HG02884 (cell line): ENCODE results near the gene POU6F1.

Experiments used
- ATAC-seq: cut with Tn5 transposase; IDR thresholded peaks from one replicate; pipeline ENCODE4 v1.9.1; 2021; ENCODE audit warnings: mild to moderate bottlenecking, moderate library complexity; ENCODE audit not compliant: unreplicated experiment

Gene POU6F1

GRCh38 chr12:51171884-51172514 lies 45.9 kb downstream of the POU6F1 start:
- peak; percentile 4 for ATAC-seq

DNA sequence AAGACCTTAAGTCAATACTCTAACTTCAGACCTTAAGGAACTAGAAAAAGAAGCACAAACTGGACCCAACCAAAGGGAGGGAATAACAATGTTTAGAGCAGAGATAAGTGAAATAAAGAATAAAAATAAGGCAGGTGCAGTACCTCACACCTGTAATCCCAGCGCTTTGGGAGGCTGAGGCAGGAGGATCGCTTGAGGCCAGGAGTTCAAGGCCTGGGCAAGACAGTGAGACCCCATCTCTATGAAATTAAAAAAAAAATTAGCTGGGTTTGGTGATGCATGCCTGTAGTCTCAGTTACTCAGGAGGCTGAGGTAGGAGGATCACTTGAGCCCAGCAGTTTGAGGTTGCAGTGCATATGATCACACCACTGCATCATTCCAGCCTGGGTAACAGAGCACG lies 54.1 kb downstream of the POU6F1 start:
- no peak for ATAC-seq

- no peak for ATAC-seq
These were observed 55.6 kb downstream of the POU6F1 start for GRCh38 chr12:51162217-51162616.

DNA sequence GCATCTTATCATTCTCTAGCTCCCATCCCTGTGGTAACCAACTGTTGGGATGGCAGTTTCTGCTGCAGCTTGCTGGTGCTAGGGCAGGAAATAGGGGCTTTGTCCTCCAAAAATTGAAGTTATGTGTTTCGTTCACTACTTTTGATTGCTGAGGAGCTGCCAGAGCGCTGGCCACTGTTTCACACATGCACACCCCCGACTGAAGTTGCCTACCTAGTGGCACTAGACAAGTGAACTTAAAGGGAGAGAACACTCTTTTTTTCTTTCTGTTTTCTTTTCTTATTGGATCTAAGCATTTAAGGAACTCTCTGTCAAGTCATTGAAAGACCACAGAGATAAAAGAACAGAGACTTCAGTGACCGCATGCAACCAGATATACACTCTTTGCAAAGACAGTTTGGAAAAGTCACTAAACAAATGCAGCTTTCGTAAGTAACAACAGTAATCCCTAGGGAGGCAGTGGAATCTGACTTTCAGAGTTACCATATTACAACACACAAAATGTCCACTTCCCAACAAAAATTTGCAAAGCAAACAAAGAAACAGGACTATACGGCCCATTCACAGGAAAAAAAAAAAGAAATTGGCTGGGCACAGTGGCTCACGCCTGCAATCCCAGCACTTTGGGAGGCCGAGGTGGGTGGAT lies 56.9 kb downstream of the POU6F1 start:
- no peak for ATAC-seq

- ATAC-seq: no peak
These were observed 61.6 kb downstream of the POU6F1 start for GRCh38 chr12:51156245-51156765.

DNA sequence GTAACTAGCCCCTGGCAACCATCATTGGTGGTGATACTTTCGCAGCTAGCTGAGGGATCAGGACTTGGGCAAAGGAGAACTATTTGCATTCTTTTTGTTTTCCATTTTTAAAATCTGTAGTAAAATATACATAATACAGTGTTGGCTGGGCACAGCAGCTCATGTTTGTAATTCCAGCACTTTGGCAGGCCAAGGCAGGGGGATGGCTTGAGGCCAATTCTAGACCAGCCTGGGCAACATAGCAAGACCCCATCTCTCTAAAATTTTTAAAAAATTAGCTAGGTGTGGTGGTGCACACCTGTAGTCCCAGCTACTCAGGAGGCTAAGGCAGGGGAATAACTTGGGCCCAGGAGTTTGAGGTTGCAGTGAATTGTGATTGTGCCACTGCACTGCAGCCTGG lies 64.9 kb downstream of the POU6F1 start:
- no peak for ATAC-seq

GRCh38 chr12:51150777-51151176 lies 67.1 kb downstream of the POU6F1 start:
- ATAC-seq: no peak

- no peak for ATAC-seq
These were observed 70.6 kb downstream of the POU6F1 start for GRCh38 chr12:51147309-51147708.

DNA sequence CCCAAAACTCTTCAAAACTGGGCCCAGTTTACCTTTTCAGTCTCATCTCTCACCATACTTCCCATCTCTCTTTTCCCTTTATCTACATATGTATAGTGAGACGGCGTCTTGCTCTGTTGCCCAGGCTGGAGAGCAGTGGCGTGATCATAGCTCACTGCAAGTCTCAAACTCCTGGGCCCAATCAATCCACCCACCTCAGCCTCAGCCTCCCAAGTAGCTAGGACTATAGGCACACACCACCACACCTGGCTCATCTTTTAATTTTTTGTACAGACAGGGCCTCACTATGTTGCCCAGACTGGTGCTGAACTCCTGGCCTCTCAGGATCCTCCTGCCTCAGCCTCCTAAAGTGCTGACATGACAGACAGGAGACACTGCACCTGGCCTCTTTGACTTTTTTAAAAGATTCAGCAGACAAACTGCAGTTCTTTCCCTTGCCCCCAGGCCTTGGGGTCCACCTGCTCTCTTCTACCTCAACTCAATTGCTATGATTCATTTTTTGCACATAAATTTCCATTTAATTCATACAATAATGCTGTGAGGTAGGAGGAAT lies 78.5 kb downstream of the POU6F1 start:
- no peak for ATAC-seq
